Stimulated activated CD4-positive, alpha-beta T cell treated with anti-CD3 and anti-CD28 coated beads, Interleukin-4, amount 100 ng/mL, for 24 hours (primary cell): ENCODE data around the gene BSCL2.
"Not testable (repeated sequence)": the region's sequence is repeated elsewhere in the genome, so short reads cannot be mapped to it uniquely, and the experiment has no call there.

Experiments used
- DNase-seq: peaks from one replicate; pipeline ENCODE4 v3.0.0-alpha.2; 2020

BSCL2 gene

GRCh38 chr11:62652161-62653006 lies 54.8 kb downstream of the BSCL2 start:
- no peak for DNase-seq

GRCh38 chr11:62650283-62650682 lies 56.9 kb downstream of the BSCL2 start:
- not testable (repeated sequence) for DNase-seq

GRCh38 chr11:62649486-62649885 lies 57.7 kb downstream of the BSCL2 start:
- DNase-seq = no peak

- DNase-seq = no peak
These were observed 58.3 kb downstream of the BSCL2 start for GRCh38 chr11:62648967-62649364.

- no peak for DNase-seq
These were observed 58.8 kb downstream of the BSCL2 start for GRCh38 chr11:62648185-62648966.

GRCh38 chr11:62647609-62648005 lies 59.6 kb downstream of the BSCL2 start:
- DNase-seq = no peak

- no peak for DNase-seq
These were observed 60.2 kb downstream of the BSCL2 start for GRCh38 chr11:62646825-62647608.

GRCh38 chr11:62645946-62646824 lies 61.0 kb downstream of the BSCL2 start, which contains the start of gene GANAB:
Gene GANAB (minus strand): TSS chr11:62646613. CDS start chr11:62646599, 14 bp downstream.
- DNase-seq = peak; percentile 100

GRCh38 chr11:62645671-62645945 lies 61.6 kb downstream of the BSCL2 start:
- DNase-seq = no peak

GRCh38 chr11:62644220-62644619 lies 63.0 kb downstream of the BSCL2 start:
- DNase-seq = no peak
